ENCODE results near the gene ZNF436.
A peak's percentile ranks its signal among the peaks of the same experiment; 100 is the strongest.
"Not testable (repeated sequence)": the region's sequence is repeated elsewhere in the genome, so short reads cannot be mapped to it uniquely, and the experiment has no call there.

ZNF436 gene

GRCh38 chr1:23366598-23366997 is 3.0 kb downstream of the ZNF436 start:
- no peak for DNase-seq (ENCODE audit: low spot score)

- no peak for DNase-seq (ENCODE audit: low spot score)
These were observed 3.5 kb downstream of the ZNF436 start for GRCh38 chr1:23366146-23366545.

GRCh38 chr1:23362218-23362713 is 7.4 kb downstream of the ZNF436 start:
- no peak for DNase-seq (ENCODE audit: low spot score)

- no peak for DNase-seq (ENCODE audit: low spot score)
These were observed 11.2 kb downstream of the ZNF436 start for GRCh38 chr1:23358310-23358875.

GRCh38 chr1:23357138-23357908 is 12.3 kb downstream of the ZNF436 start:
- no peak for DNase-seq (ENCODE audit: low spot score)

GRCh38 chr1:23356471-23357137 is 13.0 kb downstream of the ZNF436 start:
- DNase-seq (ENCODE audit: low spot score) = no peak

GRCh38 chr1:23354245-23354644 is 15.4 kb downstream of the ZNF436 start:
- no peak for DNase-seq (ENCODE audit: low spot score)

GRCh38 chr1:23352096-23352695 is 17.4 kb downstream of the ZNF436 start:
- DNase-seq (ENCODE audit: low spot score) = no peak

- DNase-seq (ENCODE audit: low spot score) = no peak
These were observed 23.7 kb downstream of the ZNF436 start for GRCh38 chr1:23345920-23346319.

GRCh38 chr1:23344987-23345472 is 24.6 kb downstream of the ZNF436 start:
- DNase-seq (ENCODE audit: low spot score) = peak; percentile 12

- peak; percentile 99 for DNase-seq (ENCODE audit: low spot score)
These were observed 25.3 kb downstream of the ZNF436 start, which contains the start of gene HNRNPR for GRCh38 chr1:23344111-23344986. Gene HNRNPR (minus strand): TSS chr1:23344284. CDS start chr1:23341008, 3,276 bp downstream.

- peak; percentile 46 for DNase-seq (ENCODE audit: low spot score)
These were observed 26.2 kb downstream of the ZNF436 start for GRCh38 chr1:23343221-23344110.

- DNase-seq (ENCODE audit: low spot score) = no peak
These were observed 27.5 kb downstream of the ZNF436 start for GRCh38 chr1:23341931-23342692.

- DNase-seq (ENCODE audit: low spot score) = no peak
These were observed 30.0 kb downstream of the ZNF436 start for GRCh38 chr1:23339632-23340031.

GRCh38 chr1:23337869-23338268 is 31.8 kb downstream of the ZNF436 start:
- no peak for DNase-seq (ENCODE audit: low spot score)

GRCh38 chr1:23331713-23332112 is 37.9 kb downstream of the ZNF436 start:
- no peak for DNase-seq (ENCODE audit: low spot score)

- no peak for DNase-seq (ENCODE audit: low spot score)
These were observed 38.8 kb downstream of the ZNF436 start for GRCh38 chr1:23330846-23331245.

GRCh38 chr1:23325393-23325792 is 44.2 kb downstream of the ZNF436 start:
- no peak for DNase-seq (ENCODE audit: low spot score)

GRCh38 chr1:23322770-23323169 is 46.9 kb downstream of the ZNF436 start:
- no peak for DNase-seq (ENCODE audit: low spot score)

- not testable (repeated sequence) for DNase-seq (ENCODE audit: low spot score)
These were observed 59.4 kb downstream of the ZNF436 start for GRCh38 chr1:23310280-23310679.
